Measurements from ENCODE around the gene MVB12B.

Gene MVB12B

GRCh38 chr9:126294331-126295081 lies 32.1 kb upstream of the MVB12B start:
- Histone ChIP-seq H3K36me3 (no peaks in the 10 kb centered on the region), H3K4me2 (no peak overlapping the region)
- no peak for TF ChIP-seq Cebpa-rat (IDR thresholded peaks at IDR 0.05)

GRCh38 chr9:126295082-126295477 lies 31.5 kb upstream of the MVB12B start:
- Histone ChIP-seq H3K4me2 (no peak overlapping the region), H4K20me1 (no peaks in the 10 kb centered on the region), H3K9ac (no peak overlapping the region), H3K27me3 (no peaks in the 10 kb centered on the region), H3K27ac (no peak overlapping the region), H3K4me3 (no peak overlapping the region), H3K36me3 (no peaks in the 10 kb centered on the region), H3K9me3 (no peaks in the 10 kb centered on the region), H3K4me1 (peaks cover 10% of the 10 kb centered on the region)
- TF ChIP-seq Cebpa-rat (IDR thresholded peaks at IDR 0.05), result no peak

More at GRCh38 chr9:126294331-126295081, 32.1 kb upstream of the MVB12B start:
- peaks cover 10% of the 10 kb centered on the region for H3K4me1 ChIP-seq
- H3K4me3 ChIP-seq, result no peak overlapping the region
- no peak overlapping the region for H3K9ac ChIP-seq
- no peaks in the 10 kb centered on the region for H4K20me1 ChIP-seq
- H3K27ac ChIP-seq, result no peak overlapping the region
- no peaks in the 10 kb centered on the region for H3K9me3 ChIP-seq
- H3K27me3 ChIP-seq, result no peaks in the 10 kb centered on the region

DNA sequence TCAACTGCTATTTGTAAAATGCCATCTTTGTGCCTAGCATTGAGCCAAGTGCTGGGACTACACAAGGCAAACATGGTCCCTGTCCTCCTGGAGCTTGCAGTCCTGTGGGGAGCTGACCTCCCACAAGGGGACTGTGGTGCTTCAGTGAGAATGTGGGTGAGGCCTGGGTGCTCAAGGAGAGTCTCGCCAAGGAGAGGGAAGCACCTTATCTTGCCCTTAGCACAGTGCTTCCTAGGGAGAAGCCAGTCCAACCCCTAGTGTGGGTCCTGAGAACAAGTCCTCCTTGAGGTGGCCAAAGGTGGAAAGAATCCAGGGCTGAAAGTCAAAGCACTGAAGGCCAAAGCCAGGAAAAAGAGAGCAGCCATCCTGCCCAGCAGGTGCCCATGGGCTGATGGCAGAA lies 31.1 kb upstream of the MVB12B start:
- TF ChIP-seq Cebpa-rat (IDR thresholded peaks at IDR 0.05), result no peak
- Histone ChIP-seq H3K4me2 (no peak overlapping the region), H3K9ac (no peak overlapping the region), H4K20me1 (no peaks in the 10 kb centered on the region), H3K27me3 (no peaks in the 10 kb centered on the region), H3K4me3 (no peak overlapping the region), H3K9me3 (no peaks in the 10 kb centered on the region), H3K4me1 (peaks cover 10% of the 10 kb centered on the region), H3K27ac (no peak overlapping the region), H3K36me3 (no peaks in the 10 kb centered on the region)

- no peaks in the 10 kb centered on the region for H3K36me3 ChIP-seq
- H3K4me1 ChIP-seq, result peaks cover 10% of the 10 kb centered on the region
- no peak overlapping the region for H3K4me3 ChIP-seq
- TF ChIP-seq Cebpa-rat (IDR thresholded peaks at IDR 0.05), result no peak
- no peaks in the 10 kb centered on the region for H4K20me1 ChIP-seq
- H3K9ac ChIP-seq, result no peak overlapping the region
- H3K27me3 ChIP-seq, result no peaks in the 10 kb centered on the region
- no peak overlapping the region for H3K27ac ChIP-seq
- no peaks in the 10 kb centered on the region for H3K9me3 ChIP-seq
- H3K4me2 ChIP-seq, result no peak overlapping the region
Measured at GRCh38 chr9:126295936-126296600, 30.6 kb upstream of the MVB12B start.

GRCh38 chr9:126296687-126297086 lies 29.9 kb upstream of the MVB12B start:
- Histone ChIP-seq H3K9ac (no peak overlapping the region), H3K4me3 (no peak overlapping the region), H3K36me3 (no peaks in the 10 kb centered on the region), H3K4me2 (no peak overlapping the region), H3K9me3 (no peaks in the 10 kb centered on the region), H3K27me3 (no peaks in the 10 kb centered on the region), H3K27ac (no peak overlapping the region), H4K20me1 (no peaks in the 10 kb centered on the region), H3K4me1 (peaks cover 10% of the 10 kb centered on the region)
- TF ChIP-seq Cebpa-rat (IDR thresholded peaks at IDR 0.05), result no peak

DNA sequence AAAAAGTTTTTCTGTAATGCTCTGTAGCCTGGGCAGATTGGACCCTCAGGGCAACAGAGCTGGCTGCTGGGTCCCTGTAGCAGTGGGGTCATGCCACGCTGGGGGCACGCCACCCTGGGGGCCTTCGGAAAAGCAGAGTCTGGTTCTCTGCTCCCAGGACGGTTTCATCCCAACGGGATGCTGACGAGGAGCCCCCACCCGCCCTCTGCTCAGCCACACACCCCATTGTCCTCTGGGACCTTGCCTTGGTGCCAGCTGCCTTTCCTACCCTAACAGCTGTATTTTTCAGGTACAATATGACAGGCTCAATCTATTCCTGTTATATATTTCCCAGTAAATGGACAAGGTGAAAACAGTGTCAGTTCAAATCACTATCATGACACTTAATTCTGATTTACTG lies 29.0 kb upstream of the MVB12B start:
- H4K20me1 ChIP-seq, result no peaks in the 10 kb centered on the region
- TF ChIP-seq Cebpa-rat (IDR thresholded peaks at IDR 0.05), result no peak
- peaks cover 10% of the 10 kb centered on the region for H3K4me1 ChIP-seq
- peak overlapping the region; percentile 40 for H3K4me2 ChIP-seq
- H3K9me3 ChIP-seq, result no peaks in the 10 kb centered on the region
- H3K36me3 ChIP-seq, result no peaks in the 10 kb centered on the region
- H3K4me3 ChIP-seq, result no peak overlapping the region
- H3K27ac ChIP-seq, result no peak overlapping the region
- no peak overlapping the region for H3K9ac ChIP-seq
- H3K27me3 ChIP-seq, result no peaks in the 10 kb centered on the region

GRCh38 chr9:126298063-126298801 lies 28.4 kb upstream of the MVB12B start:
- H3K36me3 ChIP-seq, result no peaks in the 10 kb centered on the region
- peak overlapping the region; percentile 40; the same call in 1 of the 2 replicates for H3K4me2 ChIP-seq
- no peak overlapping the region for H3K9ac ChIP-seq
- peaks cover 10% of the 10 kb centered on the region for H3K4me1 ChIP-seq
- no peak overlapping the region for H3K27ac ChIP-seq
- TF ChIP-seq Cebpa-rat (IDR thresholded peaks at IDR 0.05), result no peak
- H3K4me3 ChIP-seq, result no peak overlapping the region
- H3K9me3 ChIP-seq, result no peaks in the 10 kb centered on the region
- no peaks in the 10 kb centered on the region for H4K20me1 ChIP-seq
- no peaks in the 10 kb centered on the region for H3K27me3 ChIP-seq

DNA sequence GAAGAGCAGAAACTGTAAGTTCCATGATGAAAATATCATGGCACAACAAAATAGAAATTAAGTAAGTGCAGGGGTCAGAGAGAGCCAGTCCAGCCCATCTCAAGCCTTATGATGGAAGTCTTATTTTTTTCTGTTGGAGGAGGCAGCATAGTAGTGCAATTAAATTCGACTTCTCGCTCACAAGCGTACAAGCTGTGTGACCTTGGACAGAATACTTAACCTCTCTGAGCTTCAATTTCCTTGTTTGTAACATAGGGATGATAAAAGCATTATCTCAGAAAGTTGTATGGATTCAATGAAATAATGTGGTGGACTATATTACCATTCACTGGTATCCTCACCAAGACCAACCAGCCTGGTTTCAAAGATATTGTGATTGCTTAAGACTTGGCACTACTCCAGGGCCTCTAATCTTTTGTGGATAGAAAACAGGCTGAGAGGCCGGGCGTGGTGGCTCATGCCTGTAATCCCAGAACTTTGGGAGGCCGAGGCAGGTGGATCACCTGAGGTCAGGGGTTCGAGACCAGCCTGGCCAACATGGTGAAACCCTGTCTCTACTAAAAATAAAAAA lies 26.8 kb upstream of the MVB12B start:
- no peaks in the 10 kb centered on the region for H3K27me3 ChIP-seq
- no peak for TF ChIP-seq Cebpa-rat (IDR thresholded peaks at IDR 0.05)
- no peaks in the 10 kb centered on the region for H3K36me3 ChIP-seq
- H3K4me3 ChIP-seq, result no peak overlapping the region
- H4K20me1 ChIP-seq, result no peaks in the 10 kb centered on the region
- no peaks in the 10 kb centered on the region for H3K9me3 ChIP-seq
- H3K27ac ChIP-seq, result no peak overlapping the region
- no peak overlapping the region for H3K4me2 ChIP-seq
- no peak overlapping the region for H3K9ac ChIP-seq
- H3K4me1 ChIP-seq, result peaks cover 14% of the 10 kb centered on the region

DNA sequence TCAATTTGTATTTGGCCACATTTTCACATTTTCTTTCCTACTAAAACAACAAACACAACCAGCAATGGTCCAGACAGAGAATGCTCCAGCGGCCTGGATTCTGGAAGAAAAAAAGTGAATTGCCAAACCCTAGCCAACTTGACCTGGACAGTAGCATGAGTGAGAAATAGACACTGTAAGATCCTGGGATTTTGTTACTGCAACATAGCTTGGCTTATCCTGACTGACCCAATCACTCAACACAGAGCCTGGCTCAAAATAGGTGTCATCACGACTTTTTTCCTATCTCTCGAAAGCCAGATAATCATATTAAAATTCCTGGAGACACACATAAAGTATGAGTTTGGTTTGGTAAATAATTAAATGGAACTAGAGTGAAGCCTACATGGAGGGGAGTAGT lies 25.4 kb upstream of the MVB12B start:
- Histone ChIP-seq H3K27me3 (no peaks in the 10 kb centered on the region), H3K36me3 (no peaks in the 10 kb centered on the region), H3K4me3 (no peak overlapping the region), H3K4me1 (peaks cover 19% of the 10 kb centered on the region), H3K9ac (no peak overlapping the region), H3K9me3 (no peaks in the 10 kb centered on the region), H3K4me2 (no peak overlapping the region), H3K27ac (no peak overlapping the region), H4K20me1 (no peaks in the 10 kb centered on the region)
- TF ChIP-seq Cebpa-rat (IDR thresholded peaks at IDR 0.05), result no peak

Data from BLaER1 (cell line).